A549 (cell line): ENCODE data around the gene SPATA16. TPM values are rescaled to one million over a fixed set of nuclear protein-coding genes. Genes with fewer than 3 reads are reported as not detected.

Experiments
- ATAC-seq, 2 experiments: fragments of 200-7000 bp in 1 of 2; fragments of >200 bp in 1 of 2; cut with Nextera tagmentation in 1 of 2; cut with Tn5 transposase in 1 of 2; 3 replicates each; pipeline versions ENCODE4 v1.8.0 to v1.9.1; 2018 to 2020; ENCODE audit warnings: mild to moderate bottlenecking in 1 of 2, moderate library complexity in 1 of 2
- CTCF ChIA-PET: fragments of 300-600 bp; sonication (Branson Sonifier 250); formaldehyde crosslinking; extraction: SDS; loops from one replicate; lab custom pipeline; 2021; ENCODE audit warnings: antibody characterized with exemption, inconsistent platforms; lab: Yijun Ruan, JAX
- POLR2A ChIA-PET: fragments of 350-600 bp; formaldehyde crosslinking; extraction: SDS; loops from one replicate; lab custom pipeline; 2021; ENCODE audit warnings: antibody characterized with exemption, inconsistent platforms; lab: Yijun Ruan, JAX
- DNase-seq, 2 experiments: peaks; one replicate each; pipeline versions ENCODE4 v3.0.0 to v3.0.0-alpha.2; 2011 to 2016; ENCODE audit warnings: low read depth in 1 of 2, low spot score in 1 of 2
- FAIRE-seq: peaks from 2 replicates; lab custom pipeline; 2011; peaks lifted over from hg19 to GRCh38; lab: Jason Lieb, UNC
- H3K27ac ChIP-seq, 2 experiments: fragments of >200 bp; sonication (Bioruptor Twin); formaldehyde crosslinking; 3 replicates each; pipeline ENCODE4 v1.5.1; 2016 to 2017
- H3K4me1 ChIP-seq: fragments of >200 bp; sonication (Bioruptor Twin); formaldehyde crosslinking; 3 replicates; pipeline ENCODE4 v1.6.1; 2016
- H3K4me2 ChIP-seq: fragments of >200 bp; sonication (Bioruptor Twin); formaldehyde crosslinking; 3 replicates; pipeline ENCODE4 v1.6.1; 2016
- H3K4me3 ChIP-seq: fragments of >200 bp; sonication (Bioruptor Twin); formaldehyde crosslinking; 3 replicates; pipeline ENCODE4 v1.5.1; 2016
- H3K9me3 ChIP-seq: fragments of >200 bp; sonication (Bioruptor Twin); formaldehyde crosslinking; 3 replicates; pipeline ENCODE4 v1.6.1; 2016
- ATOH8 ChIP-seq: fragments of 250-450 bp; sonication (Bioruptor Pico); IDR thresholded peaks from 2 replicates; pipeline ENCODE4 v1.5.0; 2020; ENCODE audit warnings: low read depth, mild to moderate bottlenecking, moderate library complexity
- BCL3 ChIP-seq: fragments of >200 bp; sonication (Bioruptor Twin); formaldehyde crosslinking; IDR thresholded peaks from 3 replicates; pipeline ENCODE4 v1.6.1; 2016
- CBX2 ChIP-seq: fragments of 200-600 bp; sonication (generic); IDR thresholded peaks from 2 replicates; pipeline ENCODE4 v1.6.1; 2016; ENCODE audit warnings: low read depth, mild to moderate bottlenecking, borderline replicate concordance
- CEBPB ChIP-seq, 2 experiments: fragments of >200 bp in 1 of 2; sonication (Bioruptor Twin) in 1 of 2; formaldehyde crosslinking in 1 of 2; IDR thresholded peaks; 2 replicates each; pipeline ENCODE4 v1.6.1; 2012 to 2016
- CHD2 ChIP-seq: fragments of 150-350 bp; IDR thresholded peaks from 2 replicates; pipeline ENCODE4 v1.6.1; 2014; ENCODE audit warnings: low read length; ENCODE audit not compliant: partially characterized antibody
- CTCF ChIP-seq: fragments of >200 bp; sonication (Bioruptor Twin); formaldehyde crosslinking; IDR thresholded peaks from 3 replicates; pipeline ENCODE4 v1.5.1; 2016
- EHMT2 ChIP-seq: fragments of 200-600 bp; sonication (generic); IDR thresholded peaks from 2 replicates; pipeline ENCODE4 v1.6.1; 2016; ENCODE audit warnings: antibody characterized with exemption, low read depth, mild to moderate bottlenecking, moderate library complexity
- EP300 ChIP-seq, 2 experiments: fragments of >200 bp; sonication (Bioruptor Twin); formaldehyde crosslinking; IDR thresholded peaks; 2 replicates in 1 of 2; 3 replicates in 1 of 2; pipeline ENCODE4 v1.6.1; 2016 to 2017
- FOSB ChIP-seq: fragments of 250-450 bp; sonication (Bioruptor Pico); IDR thresholded peaks from 2 replicates; pipeline ENCODE4 v1.5.0; 2020; ENCODE audit warnings: mild to moderate bottlenecking, moderate library complexity
- FOXS1 ChIP-seq: fragments of 250-450 bp; sonication (Bioruptor Pico); IDR thresholded peaks from 2 replicates; pipeline ENCODE4 v1.5.0; 2020; ENCODE audit warnings: mild to moderate bottlenecking, moderate library complexity
- HDAC2 ChIP-seq: fragments of 200-600 bp; sonication (generic); IDR thresholded peaks from 2 replicates; pipeline ENCODE4 v1.6.1; 2016
- HES2 ChIP-seq: fragments of >200 bp; sonication (Bioruptor Twin); formaldehyde crosslinking; IDR thresholded peaks from 2 replicates; pipeline ENCODE4 v1.6.1; 2016
- HOXB5 ChIP-seq: fragments of 250-450 bp; sonication (Bioruptor Pico); IDR thresholded peaks from 2 replicates; pipeline ENCODE4 v1.5.0; 2020; ENCODE audit warnings: mild to moderate bottlenecking, moderate library complexity
- JUN ChIP-seq, 2 experiments: fragments of >200 bp; sonication (Bioruptor Twin); formaldehyde crosslinking; IDR thresholded peaks; 2 replicates in 1 of 2; 3 replicates in 1 of 2; pipeline ENCODE4 v1.6.1; 2016 to 2017
- JUNB ChIP-seq: fragments of >200 bp; sonication (Bioruptor Twin); formaldehyde crosslinking; IDR thresholded peaks from 2 replicates; pipeline ENCODE4 v1.6.1; 2016
- KDM5A ChIP-seq: fragments of 200-600 bp; sonication (generic); IDR thresholded peaks from 2 replicates; pipeline ENCODE4 v1.6.1; 2016; ENCODE audit warnings: antibody characterized with exemption, mild to moderate bottlenecking
- MAZ ChIP-seq: fragments of 150-350 bp; IDR thresholded peaks from 2 replicates; pipeline ENCODE4 v1.6.1; 2014; ENCODE audit warnings: antibody characterized with exemption, low read depth, low read length, borderline replicate concordance
- NFE2L2 ChIP-seq: fragments of 150-350 bp; conservative IDR thresholded peaks from 2 replicates; pipeline ENCODE4 v1.6.1; 2014; ENCODE audit warnings: low read length
- NR3C1 ChIP-seq: fragments of >200 bp; sonication (Bioruptor Twin); formaldehyde crosslinking; IDR thresholded peaks from 3 replicates; pipeline ENCODE4 v1.6.1; 2017
- PHF8 ChIP-seq: fragments of 200-600 bp; sonication (generic); IDR thresholded peaks from 2 replicates; pipeline ENCODE4 v1.6.1; 2016; ENCODE audit warnings: low read depth, mild to moderate bottlenecking, antibody characterized with exemption, moderate library complexity, borderline replicate concordance
- RAD21 ChIP-seq, 2 experiments: fragments of >200 bp in 1 of 2; sonication (Bioruptor Twin) in 1 of 2; formaldehyde crosslinking in 1 of 2; IDR thresholded peaks in 1 of 2; conservative IDR thresholded peaks in 1 of 2; 2 replicates in 1 of 2; 3 replicates in 1 of 2; pipeline ENCODE4 v1.6.1; 2012 to 2018; ENCODE audit warnings: inconsistent platforms in 1 of 2
- RARB ChIP-seq: fragments of 250-450 bp; sonication (Bioruptor Pico); IDR thresholded peaks from 2 replicates; pipeline ENCODE4 v1.8.0; 2021; ENCODE audit warnings: mild to moderate bottlenecking, moderate library complexity
- REST ChIP-seq: fragments of 200-600 bp; sonication (generic); IDR thresholded peaks from 2 replicates; pipeline ENCODE4 v1.6.1; 2016; ENCODE audit warnings: antibody characterized with exemption, mild to moderate bottlenecking, moderate library complexity
- ZFP36 ChIP-seq: fragments of 450-650 bp; IDR thresholded peaks from 2 replicates; pipeline ENCODE4 v1.6.1; 2014; ENCODE audit warnings: borderline replicate concordance; ENCODE audit not compliant: partially characterized antibody
- WGBS: methylation state at CpG from one replicate; pipeline ENCODE4 v1.1.6; 2017; ENCODE audit errors: missing lambda C conversion rate; 5-methylcytosine and 5-hydroxymethylcytosine counted together
- polyA plus RNA-seq, 4 experiments: library from polyadenylated mRNA; depleted of rRNA in 3 of 4; stranded (reverse); fragments of >200 nt; fragmentation: RNase III in 1 of 4; extraction: RNeasy Plus Mini Kit Qiagen cat#74134 plus additional on column Dnase treatment in 1 of 4; gene quantifications; 2 replicates in 3 of 4; 3 replicates in 1 of 4; pipeline ENCODE4 v1.2.3, GENCODE V29; 2011 to 2017

The SPATA16 gene
- polyA plus RNA-seq, 2 of the 4 experiments (the other 2 are of a cell fraction), result not detected

GRCh38 chr3:172989373-172989772 is 151.7 kb downstream of the SPATA16 start:
- no peak for FAIRE-seq
- Histone ChIP-seq H3K27ac (no peak overlapping the region), H3K9me3 (no peaks in the 10 kb centered on the region)
- no peak for ATAC-seq
- DNase-seq, result no peak
- TF ChIP-seq PHF8, result no peak
- TF ChIP-seq HDAC2, result no peak
- no peak for TF ChIP-seq CBX2
- TF ChIP-seq HOXB5 (CRISPR knock-in tag), result no peak
- TF ChIP-seq JUN (IDR thresholded peaks at IDR 0.05), result no peak
- TF ChIP-seq ZFP36, result no peak
- no peak for TF ChIP-seq NFE2L2
- no peak for TF ChIP-seq REST
- TF ChIP-seq EP300 (IDR thresholded peaks at IDR 0.05), result no peak
- no peak for TF ChIP-seq KDM5A
- TF ChIP-seq CHD2, result no peak
- TF ChIP-seq, all 56 proteins: peak for 0
- 12% methylated on average over 3 of the region's 3 CpGs for WGBS
- Histone ChIP-seq H3K4me2 (no peak overlapping the region), H3K4me1 (no peaks in the 10 kb centered on the region), H3K4me3 (no peak overlapping the region)
- POLR2A ChIA-PET, result no interaction called here
- CTCF ChIA-PET, result interaction anchor here (1.5 kb wide), 1 partner anchor 10 kb away, joined by 9 read pairs; no protein-coding TSS in a partner anchor

GRCh38 chr3:172987273-172987672 is 153.8 kb downstream of the SPATA16 start:
- H3K27ac ChIP-seq, result no peak overlapping the region
- WGBS, result 5% methylated on average over 3 of the region's 3 CpGs
- POLR2A ChIA-PET, result interaction anchor here (0.6 kb wide), 1 partner anchor 192 kb away, joined by 6 read pairs; no protein-coding TSS in a partner anchor
- TF ChIP-seq CTCF (peak; percentile 25; the same call in 1 of the 3 replicates), RAD21 (conservative IDR thresholded peaks at IDR 0.05 in 1 of 2, IDR thresholded peaks at IDR 0.05 in 1 of 2) (peak; percentile 18 to 52; a peak in 2 of 5 replicates), MAZ (no peak)
- TF ChIP-seq, all 56 proteins: peak for 2
- Histone ChIP-seq H3K9me3 (no peaks in the 10 kb centered on the region), H3K4me2 (no peak overlapping the region), H3K4me3 (no peak overlapping the region), H3K4me1 (no peaks in the 10 kb centered on the region)
- DNase-seq (peak in 1 of 2 experiments; percentile 36), ATAC-seq (peak; percentile 75 to 80; a peak in 4 of 6 replicates), FAIRE-seq (no peak)
- CTCF ChIA-PET, result interaction anchor here (1.4 kb wide), 1 partner anchor 11 kb away, joined by 5 read pairs; no protein-coding TSS in a partner anchor

- Histone ChIP-seq H3K4me3 (no peak overlapping the region), H3K4me1 (no peaks in the 10 kb centered on the region), H3K9me3 (no peaks in the 10 kb centered on the region), H3K27ac (no peak overlapping the region), H3K4me2 (no peak overlapping the region)
- ChIA-PET CTCF (no interaction called here), POLR2A (no interaction called here)
- 3% methylated on average over 1 of the region's 1 CpG for WGBS
- FAIRE-seq (no peak), ATAC-seq (no peak), DNase-seq (no peak)
- TF ChIP-seq ZFP36, result no peak
- TF ChIP-seq CEBPB (IDR thresholded peaks at IDR 0.05), result no peak
- TF ChIP-seq BCL3, result no peak
- no peak for TF ChIP-seq NR3C1
- TF ChIP-seq FOSB (CRISPR knock-in tag), result no peak
- TF ChIP-seq JUN (IDR thresholded peaks at IDR 0.05), result no peak
- no peak for TF ChIP-seq JUNB
- TF ChIP-seq EHMT2, result no peak
- no peak for TF ChIP-seq RARB (CRISPR knock-in tag)
- TF ChIP-seq HES2, result no peak
- TF ChIP-seq CTCF, result no peak
- no peak for TF ChIP-seq FOXS1 (CRISPR knock-in tag)
- no peak for TF ChIP-seq ATOH8 (CRISPR knock-in tag)
Observed at GRCh38 chr3:172984914-172985313, 156.1 kb downstream of the SPATA16 start.
